Epithelial cell of esophagus (primary cell): ENCODE data around the gene RBM28.

Experiments used
- DNase-seq: peaks from one replicate; pipeline ENCODE4 v3.0.0; 2010; ENCODE audit warnings: low read depth
- H3K4me3 ChIP-seq: 2 replicates; pipeline ENCODE4 v1.5.1; 2011; ENCODE audit warnings: mild to moderate bottlenecking, low read length, control low read depth
- TF ChIP-seq, protein P1 (sequence below): IDR thresholded peaks from 2 replicates; pipeline ENCODE4 v1.5.1; 2011; ENCODE audit warnings: low read depth, mild to moderate bottlenecking, low read length, control low read depth, inconsistent platforms; ENCODE audit not compliant: insufficient read depth; ENCODE audit errors: missing control alignments

Gene RBM28

DNA sequence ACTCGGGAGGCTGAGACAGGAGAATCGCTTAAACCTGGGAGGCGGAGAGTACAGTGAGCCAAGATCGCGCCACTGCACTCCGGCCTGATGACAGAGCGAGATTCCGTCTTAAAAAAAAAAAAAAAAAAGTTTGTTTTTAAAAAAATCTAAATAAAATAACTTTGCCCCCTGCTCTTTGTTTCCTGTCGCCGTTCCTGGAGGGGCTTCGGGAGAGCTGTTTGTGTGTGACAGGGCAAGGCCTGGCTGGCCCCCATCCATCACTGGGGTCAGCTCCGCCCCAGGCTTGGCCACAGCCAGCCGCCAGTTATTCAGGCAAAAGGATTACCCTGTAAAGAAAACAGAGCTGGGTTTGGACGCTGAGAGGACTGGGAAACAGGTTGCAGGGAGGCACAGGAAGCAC, 86.2 kb downstream of the RBM28 start:
- TF ChIP-seq, protein P1, sequence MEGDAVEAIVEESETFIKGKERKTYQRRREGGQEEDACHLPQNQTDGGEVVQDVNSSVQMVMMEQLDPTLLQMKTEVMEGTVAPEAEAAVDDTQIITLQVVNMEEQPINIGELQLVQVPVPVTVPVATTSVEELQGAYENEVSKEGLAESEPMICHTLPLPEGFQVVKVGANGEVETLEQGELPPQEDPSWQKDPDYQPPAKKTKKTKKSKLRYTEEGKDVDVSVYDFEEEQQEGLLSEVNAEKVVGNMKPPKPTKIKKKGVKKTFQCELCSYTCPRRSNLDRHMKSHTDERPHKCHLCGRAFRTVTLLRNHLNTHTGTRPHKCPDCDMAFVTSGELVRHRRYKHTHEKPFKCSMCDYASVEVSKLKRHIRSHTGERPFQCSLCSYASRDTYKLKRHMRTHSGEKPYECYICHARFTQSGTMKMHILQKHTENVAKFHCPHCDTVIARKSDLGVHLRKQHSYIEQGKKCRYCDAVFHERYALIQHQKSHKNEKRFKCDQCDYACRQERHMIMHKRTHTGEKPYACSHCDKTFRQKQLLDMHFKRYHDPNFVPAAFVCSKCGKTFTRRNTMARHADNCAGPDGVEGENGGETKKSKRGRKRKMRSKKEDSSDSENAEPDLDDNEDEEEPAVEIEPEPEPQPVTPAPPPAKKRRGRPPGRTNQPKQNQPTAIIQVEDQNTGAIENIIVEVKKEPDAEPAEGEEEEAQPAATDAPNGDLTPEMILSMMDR: no peak
- H3K4me3 ChIP-seq: no peak overlapping the region
- DNase-seq: no peak

DNA sequence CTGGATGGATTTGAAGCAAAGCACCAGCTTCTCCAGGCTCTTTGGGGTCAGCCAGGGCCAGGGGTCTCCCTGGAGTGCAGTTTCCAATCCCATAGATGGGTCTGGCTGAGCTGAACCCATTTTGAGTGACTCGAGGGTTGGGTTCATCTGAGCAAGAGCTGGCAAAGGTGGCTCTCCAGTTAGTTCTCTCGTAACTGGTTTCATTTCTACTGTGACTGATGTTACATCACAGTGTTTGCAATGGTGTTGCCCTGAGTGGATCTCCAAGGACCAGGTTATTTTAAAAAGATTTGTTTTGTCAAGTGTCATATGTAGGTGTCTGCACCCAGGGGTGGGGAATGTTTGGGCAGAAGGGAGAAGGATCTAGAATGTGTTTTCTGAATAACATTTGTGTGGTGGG, 88.4 kb downstream of the RBM28 start:
- DNase-seq: no peak
- H3K4me3 ChIP-seq: no peak overlapping the region
- TF ChIP-seq, protein P1: no peak

DNA sequence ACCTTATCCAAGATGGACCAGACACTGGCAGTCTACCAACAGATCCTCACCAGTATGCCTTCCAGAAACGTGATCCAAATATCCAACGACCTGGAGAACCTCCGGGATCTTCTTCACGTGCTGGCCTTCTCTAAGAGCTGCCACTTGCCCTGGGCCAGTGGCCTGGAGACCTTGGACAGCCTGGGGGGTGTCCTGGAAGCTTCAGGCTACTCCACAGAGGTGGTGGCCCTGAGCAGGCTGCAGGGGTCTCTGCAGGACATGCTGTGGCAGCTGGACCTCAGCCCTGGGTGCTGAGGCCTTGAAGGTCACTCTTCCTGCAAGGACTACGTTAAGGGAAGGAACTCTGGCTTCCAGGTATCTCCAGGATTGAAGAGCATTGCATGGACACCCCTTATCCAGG, 89.2 kb downstream of the RBM28 start:
- DNase-seq: no peak
- TF ChIP-seq, protein P1: no peak
- H3K4me3 ChIP-seq: no peak overlapping the region

DNA sequence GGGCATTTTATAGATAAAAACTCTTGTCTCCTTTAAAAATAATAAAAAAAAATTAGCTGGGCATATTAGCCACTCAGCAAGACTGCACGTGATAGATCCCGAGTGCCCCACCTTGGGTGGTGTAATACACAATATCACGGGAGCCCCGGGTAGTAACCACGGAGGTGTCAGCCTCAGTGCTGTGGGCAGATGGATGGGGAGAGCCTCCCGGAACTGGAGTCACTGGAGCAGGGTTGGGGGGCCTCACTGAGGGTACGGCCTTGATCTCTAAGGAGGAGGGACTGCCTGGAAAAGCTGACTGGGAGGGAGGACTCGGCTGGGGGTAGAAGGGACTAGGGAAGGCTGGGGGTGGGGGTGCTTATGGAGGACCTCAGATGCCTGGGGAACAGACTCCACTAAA, 90.0 kb downstream of the RBM28 start:
- H3K4me3 ChIP-seq: no peak overlapping the region
- TF ChIP-seq, protein P1: no peak
- no peak for DNase-seq

GRCh38 chr7:128251337-128251736, 92.4 kb downstream of the RBM28 start:
- DNase-seq: no peak
- TF ChIP-seq, protein P1: no peak
- H3K4me3 ChIP-seq: no peak overlapping the region
